Measurements from ENCODE around the gene HNF1A.

DNA sequence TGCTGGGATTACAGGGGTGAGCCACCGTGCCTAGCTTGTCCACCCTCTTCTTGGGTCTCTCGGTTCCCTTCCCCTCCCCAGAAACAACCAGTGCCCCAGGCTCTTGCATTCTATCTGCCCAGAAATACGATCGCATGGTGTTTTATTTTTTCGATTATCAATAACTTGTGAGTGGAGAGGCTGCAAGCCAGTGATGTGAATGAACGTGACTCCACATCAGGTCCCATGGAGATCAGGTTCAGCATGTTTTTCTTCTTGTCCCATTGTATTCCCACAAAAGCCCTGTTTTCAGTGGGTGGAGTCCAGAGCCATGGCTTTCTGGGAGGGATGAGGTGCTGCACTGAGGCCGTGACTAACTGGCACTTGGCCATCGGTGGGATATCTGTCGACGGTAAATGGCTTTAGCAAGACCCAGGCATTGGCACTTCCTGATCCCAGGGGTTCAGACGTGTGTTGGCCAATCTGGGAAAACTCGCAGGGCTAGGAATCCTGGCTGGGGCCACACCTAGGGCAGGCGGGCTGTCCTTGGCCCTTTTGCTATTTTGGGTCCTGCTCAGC, 12.7 kb upstream of the HNF1A start:
- TF ChIP-seq, protein P1, sequence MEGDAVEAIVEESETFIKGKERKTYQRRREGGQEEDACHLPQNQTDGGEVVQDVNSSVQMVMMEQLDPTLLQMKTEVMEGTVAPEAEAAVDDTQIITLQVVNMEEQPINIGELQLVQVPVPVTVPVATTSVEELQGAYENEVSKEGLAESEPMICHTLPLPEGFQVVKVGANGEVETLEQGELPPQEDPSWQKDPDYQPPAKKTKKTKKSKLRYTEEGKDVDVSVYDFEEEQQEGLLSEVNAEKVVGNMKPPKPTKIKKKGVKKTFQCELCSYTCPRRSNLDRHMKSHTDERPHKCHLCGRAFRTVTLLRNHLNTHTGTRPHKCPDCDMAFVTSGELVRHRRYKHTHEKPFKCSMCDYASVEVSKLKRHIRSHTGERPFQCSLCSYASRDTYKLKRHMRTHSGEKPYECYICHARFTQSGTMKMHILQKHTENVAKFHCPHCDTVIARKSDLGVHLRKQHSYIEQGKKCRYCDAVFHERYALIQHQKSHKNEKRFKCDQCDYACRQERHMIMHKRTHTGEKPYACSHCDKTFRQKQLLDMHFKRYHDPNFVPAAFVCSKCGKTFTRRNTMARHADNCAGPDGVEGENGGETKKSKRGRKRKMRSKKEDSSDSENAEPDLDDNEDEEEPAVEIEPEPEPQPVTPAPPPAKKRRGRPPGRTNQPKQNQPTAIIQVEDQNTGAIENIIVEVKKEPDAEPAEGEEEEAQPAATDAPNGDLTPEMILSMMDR (IDR thresholded peaks at IDR 0.05): no peak
- TF ChIP-seq POLR2AphosphoS5 (IDR thresholded peaks at IDR 0.05): no peak
